Measurements from ENCODE around the gene RASGEF1C. TPM values are rescaled to one million over a fixed set of nuclear protein-coding genes. Genes with fewer than 3 reads are reported as not detected.

The RASGEF1C gene
- total RNA-seq, 1 experiment from 2014 or later: 0.40 TPM

DNA sequence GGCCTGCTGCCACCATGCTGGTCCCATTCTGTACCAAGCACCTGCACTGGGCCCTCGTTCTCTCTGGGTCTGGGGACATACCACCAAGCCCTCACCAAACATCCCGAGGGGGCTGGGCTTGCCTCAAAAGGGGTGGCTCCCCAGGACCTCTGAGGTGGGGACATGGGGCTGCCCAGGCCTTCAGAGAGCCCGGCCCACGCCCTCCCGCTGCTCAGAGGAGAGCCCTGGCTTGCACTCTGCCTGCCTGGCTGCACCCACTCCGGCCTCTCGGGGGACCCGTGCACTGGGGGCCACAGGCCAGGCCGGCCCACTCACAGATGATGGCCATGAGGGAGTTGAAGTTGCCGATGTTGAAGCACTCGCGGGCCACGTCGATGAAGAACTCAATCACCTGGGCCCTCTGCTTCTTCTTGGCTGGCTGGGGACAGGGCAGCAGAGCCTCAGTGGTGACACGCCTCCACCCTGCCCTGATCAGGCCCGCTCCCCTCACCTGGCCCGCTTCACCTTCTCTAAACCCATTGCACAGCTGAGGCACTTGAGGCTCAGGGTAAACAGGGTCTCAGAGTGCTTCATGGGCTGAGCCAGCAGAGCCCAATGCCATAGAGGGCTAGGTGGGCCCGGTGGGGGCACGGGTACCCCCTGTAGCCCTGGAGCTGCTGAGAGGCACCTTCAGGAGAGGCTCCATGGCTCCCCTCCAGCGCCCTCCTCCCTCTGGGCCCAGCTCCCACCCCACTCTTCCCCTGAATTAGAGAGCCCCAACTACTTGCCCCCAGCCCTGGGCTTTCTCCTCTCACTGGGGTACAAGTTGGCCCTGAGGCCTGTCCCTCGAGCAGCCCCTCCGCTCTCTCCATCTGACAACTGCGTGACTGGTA lies 89.7 kb downstream of the RASGEF1C start:
- no peak for DNase-seq (ENCODE audit: low read depth)

DNA sequence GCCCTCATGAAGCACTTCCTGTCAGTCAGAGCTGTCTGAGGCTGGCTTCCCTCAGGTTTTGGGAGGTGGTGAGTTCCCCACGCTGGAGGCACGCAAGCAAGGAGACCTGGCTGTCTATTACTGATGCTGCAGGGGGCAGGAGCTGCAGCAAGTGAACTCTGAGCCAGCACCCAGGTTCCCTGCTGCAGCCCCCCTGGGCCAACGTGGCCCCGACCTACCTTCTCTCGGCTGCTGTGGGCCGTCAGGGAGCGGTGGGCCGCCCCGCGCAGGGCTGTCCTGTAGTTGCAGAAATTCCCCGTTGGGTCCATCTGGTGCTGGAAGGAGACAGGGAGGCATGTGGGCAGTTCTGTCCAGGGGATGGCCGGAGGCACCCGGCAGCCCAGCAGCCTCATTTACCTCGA lies 90.6 kb downstream of the RASGEF1C start:
- no peak for DNase-seq (ENCODE audit: low read depth)

DNA sequence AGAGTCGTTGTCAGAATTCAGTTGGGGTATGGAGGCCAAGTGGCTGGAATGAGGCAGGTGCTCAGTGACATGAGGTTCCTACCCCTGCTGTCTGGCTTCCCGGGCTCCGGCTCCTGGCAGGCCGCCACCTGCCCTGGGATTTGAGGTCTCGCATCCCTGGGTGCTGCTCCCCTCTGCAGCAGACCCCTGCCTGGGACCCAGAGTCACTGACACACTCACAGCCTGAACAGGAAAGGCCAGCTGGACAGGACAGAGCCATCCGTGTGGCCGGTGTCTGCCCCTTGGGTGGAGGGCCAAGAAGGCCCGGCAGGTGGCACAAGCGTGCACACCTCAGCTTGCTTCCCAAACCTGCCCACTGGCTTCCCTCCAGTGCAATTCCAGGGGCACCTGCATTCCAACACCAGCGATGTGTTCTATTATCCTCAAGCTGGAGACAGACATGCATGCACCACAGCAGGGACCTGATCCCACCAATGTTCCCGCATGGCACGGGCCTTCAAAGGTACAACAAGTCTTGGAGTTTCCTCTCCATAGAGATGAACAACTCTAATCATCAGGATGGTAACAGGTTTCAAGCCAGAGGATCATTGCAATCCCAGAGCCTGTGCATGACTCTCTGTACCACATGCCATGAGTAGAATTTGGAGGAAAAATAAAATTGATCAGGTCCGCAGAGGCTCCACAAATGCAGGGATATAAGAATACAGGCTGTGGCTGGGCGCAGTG lies 91.8 kb downstream of the RASGEF1C start:
- DNase-seq (ENCODE audit: low read depth): no peak

DNA sequence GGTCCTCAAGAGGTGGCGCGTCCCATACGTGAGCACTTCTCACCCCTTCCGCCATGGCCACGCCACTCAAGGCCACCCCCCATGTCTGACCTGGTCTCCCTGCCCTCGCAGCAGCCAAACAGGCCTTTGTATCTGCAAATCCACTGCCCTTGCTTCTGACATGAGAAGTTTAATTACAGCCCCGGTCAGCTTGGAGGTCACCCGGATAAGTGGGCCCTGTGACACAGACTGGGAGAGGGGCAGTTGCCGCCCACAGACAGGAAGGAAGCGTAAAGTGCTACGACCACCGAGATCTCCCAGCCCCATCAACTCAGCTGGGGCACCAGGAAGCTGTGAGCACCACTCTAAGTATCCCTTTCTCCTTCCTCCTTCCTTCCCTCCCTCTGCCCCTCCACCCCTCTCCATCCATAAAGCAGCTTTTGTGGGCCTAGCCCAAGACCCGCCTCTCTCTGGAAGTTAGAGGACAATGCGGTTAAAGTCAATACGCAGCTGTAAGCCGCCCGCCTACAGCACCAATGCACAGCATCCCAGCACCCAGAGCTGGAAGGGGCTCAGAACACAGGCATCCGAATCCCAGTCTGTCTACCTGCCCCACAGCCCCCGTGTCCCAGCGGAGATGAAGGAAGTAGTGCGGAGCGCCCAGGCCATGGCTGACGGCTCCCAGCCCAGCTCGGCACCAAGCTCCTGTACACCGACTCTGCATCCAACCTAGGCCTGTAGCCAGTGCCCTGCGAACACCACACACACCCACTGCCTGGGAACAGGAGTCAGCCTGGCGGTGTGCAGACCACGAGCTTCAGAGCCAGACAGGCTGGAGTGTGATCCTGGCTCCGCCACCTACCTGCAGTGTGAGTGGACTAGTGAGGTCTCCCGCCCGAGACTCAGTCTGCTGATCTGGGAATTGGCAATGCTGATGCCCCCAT lies 92.7 kb downstream of the RASGEF1C start:
- DNase-seq (ENCODE audit: low read depth): no peak

DNA sequence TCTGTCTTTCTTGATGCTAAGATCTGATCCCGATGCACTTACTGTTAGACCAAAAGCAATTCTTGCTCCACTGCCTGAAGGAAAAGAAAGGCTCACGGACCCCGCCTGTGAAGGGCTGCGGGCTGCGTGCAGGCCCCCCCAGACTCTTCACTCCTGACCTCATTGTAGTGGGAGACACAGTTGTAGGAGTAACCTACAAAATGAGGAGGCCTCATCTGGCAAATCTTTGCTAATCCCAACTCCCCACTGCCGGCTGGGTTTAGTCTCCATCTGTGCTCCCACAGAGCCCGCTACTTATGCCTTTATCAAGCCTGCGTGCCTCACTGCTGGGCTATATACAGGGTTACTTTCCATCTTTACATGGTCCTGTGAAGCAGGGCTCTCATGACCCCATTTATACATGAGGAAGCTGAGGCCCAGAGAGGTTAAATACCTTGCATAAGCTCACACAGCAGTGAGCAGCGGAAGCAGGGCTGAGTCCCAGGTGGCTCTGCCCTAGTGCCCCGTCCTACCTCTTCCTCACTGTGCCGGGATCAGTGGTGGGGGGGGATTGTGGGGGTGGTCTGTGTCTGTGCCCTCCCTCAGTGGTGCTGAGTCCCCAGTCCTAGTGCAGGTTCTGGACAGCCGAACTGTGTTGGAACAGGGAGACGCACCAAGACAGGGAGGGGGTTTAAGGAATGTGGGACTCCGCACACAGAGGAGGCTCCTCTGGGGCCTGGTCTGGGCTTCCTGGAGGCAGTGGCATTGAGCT lies 93.5 kb downstream of the RASGEF1C start:
- DNase-seq (ENCODE audit: low read depth): no peak

DNA sequence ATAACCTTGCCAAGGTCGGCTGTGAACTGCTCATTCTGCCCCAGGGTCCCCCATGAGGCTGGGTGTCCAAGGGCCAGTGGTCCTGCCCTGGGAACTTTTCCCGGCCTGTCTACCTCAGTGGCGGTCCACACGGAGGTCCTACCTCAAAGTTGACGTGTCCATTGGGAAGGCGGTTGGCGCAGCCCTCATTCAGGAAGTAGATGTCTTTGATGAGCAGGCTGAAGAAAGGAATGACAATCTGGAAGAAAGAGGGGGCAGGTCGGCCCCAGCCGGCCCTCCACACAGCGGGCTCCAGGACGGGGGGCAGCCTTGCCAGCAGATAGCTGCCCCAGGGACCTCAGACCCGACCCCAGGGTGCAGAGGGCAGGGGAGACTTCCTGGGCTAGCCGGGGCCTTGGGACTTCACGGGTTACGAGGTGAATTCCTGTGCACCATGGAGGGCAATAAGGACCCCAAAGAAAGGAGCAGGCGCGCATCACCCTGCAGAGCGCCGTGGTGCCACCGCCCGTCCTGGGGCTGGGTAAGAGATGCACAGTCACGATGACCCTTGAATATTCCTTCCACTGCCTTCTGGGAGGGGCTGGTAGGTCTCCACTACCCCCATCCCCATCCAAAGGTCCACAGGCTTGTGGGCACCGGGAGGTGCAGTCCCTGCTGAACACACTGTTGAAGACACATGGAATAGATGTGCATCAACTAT lies 94.6 kb downstream of the RASGEF1C start:
- no peak for DNase-seq (ENCODE audit: low read depth)

DNA sequence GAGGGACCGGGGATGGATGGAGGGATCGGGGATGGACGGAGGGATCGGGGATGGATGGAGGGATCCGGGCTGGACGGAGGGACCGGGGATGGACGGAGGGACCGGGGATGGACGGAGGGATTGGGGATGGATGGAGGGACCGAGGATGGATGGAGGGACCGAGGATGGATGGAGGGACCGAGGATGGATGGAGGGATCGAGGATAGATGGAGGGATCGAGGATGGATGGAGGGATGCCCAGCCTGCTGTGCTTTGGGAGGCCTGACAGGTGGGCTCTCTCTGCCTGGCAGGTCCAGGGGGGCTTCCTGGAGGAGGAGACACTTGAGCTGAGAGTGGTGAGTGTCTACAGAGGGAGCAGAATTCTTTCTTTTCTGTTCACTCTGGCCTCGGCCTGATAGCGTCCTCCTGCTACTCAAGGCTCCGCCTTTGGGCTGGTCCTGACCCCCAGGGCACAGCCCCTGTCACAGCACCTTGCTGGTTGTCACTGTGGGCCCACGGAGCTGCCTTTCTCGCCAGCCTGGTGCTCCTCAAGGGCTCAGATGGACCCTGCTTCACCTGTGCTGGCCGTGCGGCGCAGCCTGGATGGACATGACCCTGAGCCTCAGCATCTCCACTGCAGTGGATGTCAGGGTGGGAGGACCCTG lies 95.2 kb downstream of the RASGEF1C start:
- no peak for DNase-seq (ENCODE audit: low read depth)

DNA sequence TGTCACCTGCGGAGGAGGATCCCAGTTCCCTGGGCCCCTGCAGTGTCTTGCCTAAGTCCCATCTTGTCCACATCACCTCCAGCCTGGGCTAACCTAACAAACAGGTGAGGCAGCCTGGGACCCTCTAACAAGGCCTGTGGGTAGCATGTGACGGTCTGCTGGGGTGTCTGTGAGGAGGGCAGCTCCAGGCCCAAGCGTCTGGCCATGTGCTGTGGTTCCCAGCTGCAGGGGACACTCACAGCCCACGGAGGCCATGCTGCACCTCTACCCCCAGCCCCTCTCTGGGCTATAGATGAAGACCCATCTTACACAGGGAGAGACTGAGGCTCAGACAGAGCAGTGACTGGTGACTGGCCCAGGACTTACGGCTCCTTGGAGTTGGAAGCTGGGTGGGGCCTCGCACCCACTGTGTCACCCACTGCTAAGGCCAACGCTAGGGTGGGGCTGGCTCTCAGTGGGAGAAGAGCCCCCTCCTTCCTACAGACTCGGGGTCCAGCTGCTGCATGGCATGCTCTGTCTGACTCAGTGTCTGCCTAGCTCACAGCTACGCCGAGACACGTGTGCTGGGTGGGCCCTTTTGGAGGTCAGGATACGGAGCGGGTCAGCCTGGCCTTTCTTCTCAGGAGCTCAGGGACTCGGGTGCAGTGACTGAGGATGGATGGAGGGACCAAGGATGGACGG lies 96.7 kb downstream of the RASGEF1C start:
- DNase-seq (ENCODE audit: low read depth): no peak

DNA sequence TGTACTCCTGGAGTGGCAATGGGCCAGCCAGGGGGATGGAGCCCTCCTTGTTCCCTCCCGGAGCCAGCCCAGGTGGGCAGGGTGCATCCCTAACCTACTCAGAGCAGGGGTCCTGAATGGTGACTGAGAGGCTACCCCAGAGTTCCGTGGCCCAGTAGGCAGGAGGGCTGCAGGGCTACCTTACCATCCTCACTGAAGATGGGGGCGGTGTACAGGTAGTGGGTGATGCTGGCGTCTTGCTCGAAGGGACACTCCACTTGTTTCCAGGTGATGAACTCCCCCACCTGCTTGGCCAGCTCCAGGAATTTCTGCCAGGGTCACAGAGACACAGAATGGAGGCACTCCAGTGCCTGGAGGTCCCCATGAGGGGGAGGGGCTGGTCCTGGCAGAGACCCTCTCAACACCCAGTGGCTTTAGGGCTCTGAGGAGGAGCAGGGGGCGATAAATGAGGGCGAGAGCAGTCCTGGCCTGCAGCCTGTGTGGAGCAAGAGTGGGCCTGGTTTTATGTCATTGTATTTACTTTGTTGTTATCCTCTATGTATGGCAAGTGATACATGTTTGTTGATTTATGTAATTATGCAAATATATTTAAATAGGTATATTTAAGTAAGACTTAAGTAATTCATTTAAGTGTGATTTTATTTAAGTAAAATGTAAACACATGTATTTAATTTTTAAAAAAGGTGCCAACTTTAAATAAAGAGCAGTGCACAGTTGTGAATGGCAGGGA lies 97.6 kb downstream of the RASGEF1C start:
- DNase-seq (ENCODE audit: low read depth): no peak

DNA sequence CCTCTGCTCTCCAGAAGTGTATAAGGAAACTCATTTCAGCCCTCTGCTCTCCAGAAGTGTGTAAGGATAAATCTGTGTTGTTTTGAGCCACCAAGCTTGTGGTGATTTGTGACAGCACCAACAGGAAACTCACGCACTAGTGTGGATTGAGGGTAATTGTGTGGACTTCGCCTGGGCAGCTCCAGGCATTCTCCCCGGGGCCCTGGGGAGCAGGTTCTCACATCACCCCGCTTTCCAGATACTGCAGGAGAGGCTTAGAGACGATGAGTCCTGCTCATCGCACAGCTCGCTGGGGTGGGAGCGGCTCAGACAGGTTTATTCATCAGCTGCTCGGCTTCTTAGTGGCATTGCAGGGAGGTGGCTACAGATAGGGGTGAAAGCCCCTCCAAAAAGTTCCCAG lies 99.1 kb downstream of the RASGEF1C start:
- DNase-seq (ENCODE audit: low read depth): no peak

DNA sequence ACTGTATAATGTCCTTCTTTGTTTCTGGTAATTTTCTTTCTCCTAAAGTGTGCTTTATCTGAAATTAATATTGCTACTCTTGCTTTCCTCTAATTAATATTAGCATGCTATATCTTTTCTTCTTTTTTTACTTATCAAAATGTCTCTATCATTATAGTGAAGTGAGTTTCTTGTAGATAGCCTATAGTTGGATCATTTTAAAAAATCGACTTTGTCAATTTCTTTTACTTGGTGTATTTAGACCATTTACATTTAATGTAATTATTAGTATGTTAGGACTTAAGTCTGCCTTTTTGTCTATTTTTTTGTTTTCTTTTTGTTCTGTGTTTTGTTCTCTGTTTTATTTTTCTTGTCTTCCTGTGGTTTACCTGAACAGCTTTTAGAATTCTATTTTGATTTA lies 102.0 kb downstream of the RASGEF1C start:
- DNase-seq (ENCODE audit: low read depth): no peak

DNA sequence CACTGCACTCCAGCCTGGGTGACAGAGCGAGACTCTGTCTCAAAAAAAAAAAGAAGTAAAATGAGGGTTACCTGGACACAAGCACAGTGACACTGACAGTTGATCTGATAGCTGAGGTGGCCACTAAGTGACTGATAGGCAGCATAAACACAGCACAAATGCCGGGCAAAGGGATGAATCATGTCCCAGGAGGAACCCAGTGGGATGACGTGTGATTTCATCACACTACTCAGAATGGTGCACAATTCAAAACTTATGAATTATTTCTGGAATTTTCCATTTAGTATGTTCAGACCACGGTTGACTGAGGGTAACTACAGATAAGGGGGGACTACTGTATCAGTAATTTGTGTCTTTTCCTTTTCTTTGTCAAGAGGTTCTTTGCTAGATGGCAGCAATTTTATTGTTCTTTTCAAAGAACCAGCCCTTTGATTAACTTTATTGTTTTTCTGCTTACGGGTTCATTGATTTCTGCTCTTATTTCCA lies 103.1 kb downstream of the RASGEF1C start:
- DNase-seq (ENCODE audit: low read depth): no peak

DNA sequence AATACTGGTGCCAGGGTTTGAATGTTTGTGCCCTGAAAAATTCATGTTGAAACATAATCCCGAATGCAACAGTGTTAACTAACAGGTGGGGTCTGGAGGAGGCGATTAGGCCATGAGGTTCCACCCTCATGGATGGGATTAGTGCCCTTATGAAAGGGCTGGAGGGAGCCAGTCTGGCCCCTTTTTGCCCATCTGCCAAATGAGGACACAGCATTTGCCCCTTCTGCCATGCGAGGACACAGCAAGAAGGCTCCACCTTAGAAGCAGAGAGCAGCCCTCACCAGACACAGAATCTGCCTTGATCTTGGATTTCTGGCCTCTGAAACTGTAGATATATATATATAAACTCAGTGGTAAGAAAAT lies 104.9 kb downstream of the RASGEF1C start:
- DNase-seq (ENCODE audit: low read depth): no peak

DNA sequence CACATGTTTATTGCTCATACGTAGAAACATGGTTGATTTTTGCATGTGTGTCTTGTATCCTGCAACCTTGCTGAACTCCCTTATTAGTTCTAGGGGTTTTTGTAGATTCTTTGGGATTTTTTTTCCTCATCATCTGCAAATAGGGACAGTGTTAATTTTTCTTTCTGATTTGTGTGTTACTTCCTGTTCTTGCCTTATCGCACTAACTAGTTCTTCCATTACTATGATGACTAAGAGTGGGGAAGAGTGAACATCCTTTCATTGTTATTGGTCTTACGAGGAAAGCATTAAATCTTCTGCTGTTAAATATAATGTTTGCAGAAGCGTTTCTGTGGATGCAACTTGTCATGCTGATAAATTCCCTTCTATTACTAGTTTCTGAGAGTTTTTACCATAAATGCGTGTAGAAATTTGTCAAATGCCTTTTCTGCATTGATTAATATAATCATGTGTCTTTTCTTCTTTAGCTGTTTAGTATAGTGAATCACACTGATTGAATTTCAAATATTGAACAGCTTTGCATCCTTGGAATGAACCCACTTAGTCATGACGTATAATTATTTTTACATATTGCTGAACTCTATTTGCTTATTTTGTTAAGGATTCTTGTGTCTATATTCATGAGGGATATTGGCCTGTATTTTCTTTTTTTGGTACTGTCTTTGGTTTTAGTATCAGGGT lies 105.4 kb downstream of the RASGEF1C start:
- DNase-seq (ENCODE audit: low read depth): no peak

DNA sequence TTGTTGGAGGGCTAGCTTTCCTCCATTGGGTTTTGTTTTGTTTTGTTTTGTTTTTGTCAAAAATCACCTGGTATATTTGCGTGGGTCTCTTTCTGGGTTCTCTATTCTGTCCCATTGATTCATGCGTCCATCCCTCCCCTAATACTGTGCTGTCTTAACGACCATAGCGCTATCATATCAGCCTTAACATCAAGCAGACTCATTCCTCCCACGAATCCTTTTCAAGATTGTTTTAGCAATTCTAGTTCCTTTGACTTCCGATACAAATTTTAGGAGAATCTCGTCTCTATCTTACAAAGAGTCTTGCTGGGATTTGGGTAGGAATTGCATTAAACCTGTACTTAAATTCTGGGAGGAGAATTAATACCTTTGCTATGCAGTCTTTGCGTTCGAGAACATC lies 106.4 kb downstream of the RASGEF1C start:
- DNase-seq (ENCODE audit: low read depth): no peak

DNA sequence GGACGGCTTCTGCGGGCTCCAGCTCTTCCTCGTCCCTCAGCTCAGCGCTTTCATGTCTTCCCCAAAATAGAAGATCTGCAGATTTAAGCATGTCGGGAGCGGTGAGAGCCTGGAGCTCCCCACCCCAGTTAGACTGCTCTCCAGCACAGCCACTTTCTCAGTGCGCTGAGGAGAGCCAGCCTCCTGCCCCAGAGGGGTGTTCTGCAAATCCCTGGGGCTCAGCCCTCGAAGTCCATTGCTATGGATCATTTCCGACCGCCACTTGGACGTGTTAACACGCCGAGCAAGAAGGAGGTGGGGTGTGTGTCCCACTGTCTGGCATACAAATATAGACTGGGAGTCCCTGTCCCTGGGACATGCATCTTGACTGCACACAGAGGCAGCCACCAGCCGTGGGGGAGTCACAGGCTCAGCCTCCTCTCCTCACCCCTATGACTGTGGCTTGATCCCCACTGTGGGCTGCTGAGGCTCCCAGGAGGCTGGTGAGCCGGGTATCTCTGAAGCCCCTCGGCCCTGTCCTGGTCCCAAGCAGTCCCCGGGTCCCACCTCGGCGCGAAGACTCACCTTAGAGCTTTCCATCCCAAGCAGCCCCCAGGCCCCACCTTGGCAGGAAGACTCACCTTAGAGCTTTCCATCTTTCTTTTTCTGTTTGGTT lies 107.4 kb downstream of the RASGEF1C start:
- DNase-seq (ENCODE audit: low read depth): no peak

DNA sequence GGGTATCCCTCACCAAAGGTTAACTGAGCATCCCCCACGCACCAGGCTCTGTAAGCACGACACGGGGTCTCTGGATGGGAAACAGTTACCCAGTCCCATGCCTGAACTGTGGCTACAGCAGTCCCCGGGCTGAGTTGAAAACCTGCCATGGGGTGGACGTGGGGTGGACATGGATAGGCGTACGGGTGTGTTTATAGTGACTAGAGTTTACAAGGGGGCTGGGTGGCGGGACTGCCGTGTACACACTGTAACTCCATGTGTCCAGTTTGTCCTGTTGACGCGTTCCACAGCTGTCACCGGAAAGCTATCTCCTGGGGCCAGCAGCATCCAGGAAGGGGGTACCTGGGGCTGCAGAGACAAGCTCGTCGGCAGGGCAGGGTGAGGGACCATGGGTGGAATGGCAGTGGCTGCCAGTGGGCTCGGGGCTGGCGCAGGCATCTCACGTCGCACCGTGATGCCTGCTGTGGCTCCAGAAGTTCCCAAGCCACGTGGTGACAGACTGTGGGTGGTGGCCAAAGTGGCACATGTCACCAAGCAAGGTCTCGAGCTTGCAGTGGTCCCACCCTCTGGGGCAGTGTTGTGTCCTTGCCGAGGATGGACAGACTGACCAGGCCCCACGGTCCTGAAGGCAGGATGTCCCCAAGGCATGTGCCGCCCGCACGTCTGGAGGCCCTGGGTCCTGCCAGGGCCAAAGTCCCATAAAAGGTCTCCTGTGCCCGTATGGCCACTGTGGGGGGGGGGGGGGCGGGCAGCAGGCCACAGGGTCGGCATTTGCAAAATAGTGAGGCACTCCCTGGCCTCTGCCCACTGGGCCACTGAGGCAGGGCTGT lies 108.2 kb downstream of the RASGEF1C start:
- no peak for DNase-seq (ENCODE audit: low read depth)

Data from Daoy (cell line).